H1 (cell line): ENCODE results near the gene ITPR1. TPM values are rescaled to one million over a fixed set of nuclear protein-coding genes. Genes with fewer than 3 reads are reported as not detected.

Experiments used
- BACH1 ChIP-seq: IDR thresholded peaks from 2 replicates; pipeline ENCODE4 v1.6.1; 2012; ENCODE audit warnings: low read length, improper control_type of control experiment
- CEBPB ChIP-seq: IDR thresholded peaks from 2 replicates; pipeline ENCODE4 v1.6.1; 2012; ENCODE audit warnings: low read depth, low read length
- CHD7 ChIP-seq: fragments of 300-600 bp; sonication (generic); IDR thresholded peaks from 2 replicates; pipeline ENCODE4 v1.7.1; 2012; ENCODE audit warnings: low read length, moderate library complexity, mild to moderate bottlenecking, inconsistent platforms; ENCODE audit not compliant: insufficient replicate concordance
- FOSL1 ChIP-seq: IDR thresholded peaks from 2 replicates; pipeline ENCODE4 v1.6.1; 2011; ENCODE audit warnings: mild to moderate bottlenecking, low read depth, low read length, moderate library complexity; ENCODE audit not compliant: insufficient read depth
- HDAC2 ChIP-seq, 2 experiments: fragments of 300-600 bp in 1 of 2; sonication (generic) in 1 of 2; IDR thresholded peaks; 2 replicates each; pipeline ENCODE4 v1.6.1; 2011 to 2012; ENCODE audit warnings: low read depth in 2 of 2, low read length in 2 of 2, mild to moderate bottlenecking in 2 of 2, moderate library complexity in 2 of 2, borderline replicate concordance in 1 of 2, inconsistent platforms in 1 of 2
- RNF2 ChIP-seq: fragments of 200-900, 300-1000 bp; sonication (generic); IDR thresholded peaks from 2 replicates; pipeline ENCODE4 v1.7.1; 2016; ENCODE audit warnings: borderline replicate concordance, low read depth, mild to moderate bottlenecking, antibody characterized with exemption, low read length; ENCODE audit not compliant: poor library complexity, severe bottlenecking; ENCODE audit errors: missing control alignments
- SIRT6 ChIP-seq: IDR thresholded peaks from one replicate; pipeline ENCODE4 v1.7.1; 2012; ENCODE audit warnings: low read length, inconsistent platforms
- TBP ChIP-seq: IDR thresholded peaks from 2 replicates; pipeline ENCODE4 v1.6.1; 2011; ENCODE audit warnings: low read depth, low read length, improper control_type of control experiment
- polyA plus RNA-seq, 7 experiments: library from polyadenylated mRNA; depleted of rRNA in 3 of 7; stranded (reverse) in 5 of 7; unstranded in 2 of 7; fragments of >200 nt in 5 of 7; fragments of 200-250 nt in 2 of 7; gene quantifications; 1 replicate in 5 of 7; 2 replicates in 1 of 7; 4 replicates in 1 of 7; pipeline versions ENCODE4 v1.2.1 to v1.2.3, GENCODE V29; 2011 to 2013; ENCODE audit warnings: missing spikeins in 2 of 7, mixed read lengths in 2 of 7
- total RNA-seq: library from RNA; stranded (reverse); fragmentation: NEBNext Ultra II Directional; extraction: Animal tissue kit (Norgen Biotek cat#: 25700); gene quantifications from 2 replicates; pipeline ENCODE4 v1.2.1, GENCODE V29; 2021
- TF ChIP-seq, protein P1 (sequence below): IDR thresholded peaks from 2 replicates; pipeline ENCODE4 v1.6.1; 2012; ENCODE audit warnings: low read length, inconsistent platforms

The ITPR1 gene
- total and polyA plus RNA-seq, 2 of the 8 experiments (the other 6 are each of a cell fraction or from before 2014, with no cell fraction given): 2.5 to 16.3 TPM

- TF ChIP-seq CHD7 (no peak), BACH1 (no peak), TBP (no peak), CEBPB (no peak), HDAC2 (IDR thresholded peaks at IDR 0.05; ENCODE audit: borderline replicate concordance in 1 of 2, low read depth in 2 of 2, low read length in 2 of 2) (no peak), SIRT6 (no peak), FOSL1 (no peak), RNF2 (no peak)
- TF ChIP-seq, protein P1, sequence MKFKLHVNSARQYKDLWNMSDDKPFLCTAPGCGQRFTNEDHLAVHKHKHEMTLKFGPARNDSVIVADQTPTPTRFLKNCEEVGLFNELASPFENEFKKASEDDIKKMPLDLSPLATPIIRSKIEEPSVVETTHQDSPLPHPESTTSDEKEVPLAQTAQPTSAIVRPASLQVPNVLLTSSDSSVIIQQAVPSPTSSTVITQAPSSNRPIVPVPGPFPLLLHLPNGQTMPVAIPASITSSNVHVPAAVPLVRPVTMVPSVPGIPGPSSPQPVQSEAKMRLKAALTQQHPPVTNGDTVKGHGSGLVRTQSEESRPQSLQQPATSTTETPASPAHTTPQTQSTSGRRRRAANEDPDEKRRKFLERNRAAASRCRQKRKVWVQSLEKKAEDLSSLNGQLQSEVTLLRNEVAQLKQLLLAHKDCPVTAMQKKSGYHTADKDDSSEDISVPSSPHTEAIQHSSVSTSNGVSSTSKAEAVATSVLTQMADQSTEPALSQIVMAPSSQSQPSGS: no peak
Measured at GRCh38 chr3:4581498-4581897, 88.3 kb downstream of the ITPR1 start (continued).
